Endodermal cell (in vitro differentiated cells): Measurements from ENCODE around the gene PACS1. TPM values are rescaled to one million over a fixed set of nuclear protein-coding genes. Genes with fewer than 3 reads are reported as not detected.

Experiments used
- DNase-seq: peaks from one replicate; pipeline ENCODE4 v3.0.0-alpha.2; 2017
- H3K27ac ChIP-seq: 2 replicates; pipeline ENCODE4 v1.5.1; 2013; ENCODE audit warnings: mild to moderate bottlenecking, low read depth, low read length, moderate library complexity
- H3K27me3 ChIP-seq: 2 replicates; pipeline ENCODE4 v1.6.1; 2013; ENCODE audit warnings: mild to moderate bottlenecking, low read length, moderate library complexity; ENCODE audit not compliant: insufficient read depth, control insufficient read depth, poor library complexity, severe bottlenecking
- H3K36me3 ChIP-seq: 2 replicates; pipeline ENCODE4 v1.7.0; 2013; ENCODE audit warnings: mild to moderate bottlenecking, low read length, moderate library complexity; ENCODE audit not compliant: control insufficient read depth, insufficient read depth
- H3K4me1 ChIP-seq: one replicate; pipeline ENCODE4 v1.7.0; 2013; ENCODE audit warnings: low read length; ENCODE audit not compliant: control insufficient read depth, insufficient read depth
- H3K4me3 ChIP-seq: 2 replicates; pipeline ENCODE4 v1.5.1; 2013; ENCODE audit warnings: mild to moderate bottlenecking, low read length, moderate library complexity
- H3K9ac ChIP-seq: 2 replicates; pipeline ENCODE4 v1.6.1; 2013; ENCODE audit warnings: mild to moderate bottlenecking, low read length, moderate library complexity; ENCODE audit not compliant: poor library complexity, severe bottlenecking; ENCODE audit errors: extremely low read depth
- H3K9me3 ChIP-seq: 2 replicates; pipeline ENCODE4 v1.6.1; 2013; ENCODE audit warnings: mild to moderate bottlenecking, low read length, moderate library complexity; ENCODE audit not compliant: control insufficient read depth
- H3K27ac Mint-ChIP-seq: 2 replicates; pipeline ENCODE4 v1.8.0; 2020; ENCODE audit warnings: mixed read lengths
- H3K27me3 Mint-ChIP-seq: 2 replicates; pipeline ENCODE4 v1.8.0; 2021; ENCODE audit warnings: mild to moderate bottlenecking, mixed read lengths; ENCODE audit not compliant: insufficient read depth
- H3K36me3 Mint-ChIP-seq: 2 replicates; pipeline ENCODE4 v1.8.0; 2020; ENCODE audit warnings: low read depth, mixed read lengths
- H3K4me1 Mint-ChIP-seq: 2 replicates; pipeline ENCODE4 v1.8.0; 2020; ENCODE audit warnings: mixed read lengths
- H3K4me3 Mint-ChIP-seq: 2 replicates; pipeline ENCODE4 v1.8.0; 2020; ENCODE audit warnings: mild to moderate bottlenecking, moderate library complexity, mixed read lengths
- H3K9me3 Mint-ChIP-seq: 2 replicates; pipeline ENCODE4 v1.8.0; 2020; ENCODE audit warnings: mild to moderate bottlenecking, mixed read lengths
- WGBS, 2 experiments: methylation state at CpG; one replicate each; pipeline versions ENCODE4 v1.1.5 to v1.1.7; 2013; ENCODE audit warnings: missing lambda C conversion rate in 2 of 2, mixed read lengths in 1 of 2; ENCODE audit not compliant: insufficient coverage in 1 of 2, insufficient read length in 1 of 2; 5-methylcytosine and 5-hydroxymethylcytosine counted together
- total RNA-seq, 2 donors: library from RNA; stranded (reverse); fragmentation: NEBNext Ultra II Directional in 1 of 2; extraction: Animal tissue kit (Norgen Biotek cat#: 25700) in 1 of 2; gene quantifications; 2 replicates in 1 of 2; 3 replicates in 1 of 2; pipeline ENCODE4 v1.2.1, GENCODE V29; 2021
- TF ChIP-seq, protein P1 (sequence below): fragments of 200-600 bp; sonication (generic); conservative IDR thresholded peaks from 2 replicates; pipeline ENCODE4 v1.5.0; 2021; ENCODE audit warnings: antibody characterized with exemption, mild to moderate bottlenecking

The PACS1 gene
- total RNA-seq, 2 donors from 2014 or later: 67.0 to 67.1 TPM

DNA sequence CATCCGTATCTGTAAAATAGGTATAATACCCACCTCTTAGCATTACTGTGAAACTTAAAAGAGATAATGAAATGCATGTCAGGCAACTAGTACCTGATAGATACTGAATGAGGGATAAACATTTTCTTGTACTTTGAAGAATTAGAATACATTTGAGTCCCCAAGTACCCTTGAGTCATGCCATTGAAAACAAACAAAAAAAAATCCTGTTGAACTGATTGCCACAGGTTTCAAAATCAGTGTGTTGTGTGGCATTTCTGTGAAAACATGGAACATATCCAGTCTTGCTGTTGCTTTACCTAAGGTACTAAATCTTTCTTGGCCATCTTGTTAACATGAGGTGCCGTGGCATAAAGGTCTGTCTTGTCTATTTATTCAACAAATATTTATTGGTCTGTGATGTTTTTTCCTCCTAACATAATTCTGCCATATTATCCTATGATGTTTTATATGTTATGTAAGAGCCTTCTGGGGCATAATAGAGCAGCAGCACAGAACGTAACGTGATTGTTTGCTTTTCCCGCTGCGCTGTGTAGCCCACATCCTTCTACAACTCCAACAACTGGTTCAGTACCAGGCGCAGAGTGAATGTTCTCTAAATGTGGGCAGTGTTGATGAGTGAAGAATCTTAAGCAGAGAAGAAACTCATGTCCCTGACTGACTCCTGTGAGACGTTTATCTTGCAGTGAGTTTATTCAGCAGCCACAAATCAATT lies 119.1 kb downstream of the PACS1 start:
- no peaks in the 10 kb centered on the region for H3K27me3 ChIP-seq
- no peak overlapping the region for H3K4me3 ChIP-seq
- peaks cover 9% of the 10 kb centered on the region for H3K4me1 Mint-ChIP-seq
- H3K36me3 ChIP-seq: peaks cover 17% of the 10 kb centered on the region
- DNase-seq: no peak
- no peak overlapping the region for H3K27ac ChIP-seq
- H3K27me3 Mint-ChIP-seq: no peaks in the 10 kb centered on the region
- H3K9ac ChIP-seq: no peak overlapping the region
- TF ChIP-seq, protein P1, sequence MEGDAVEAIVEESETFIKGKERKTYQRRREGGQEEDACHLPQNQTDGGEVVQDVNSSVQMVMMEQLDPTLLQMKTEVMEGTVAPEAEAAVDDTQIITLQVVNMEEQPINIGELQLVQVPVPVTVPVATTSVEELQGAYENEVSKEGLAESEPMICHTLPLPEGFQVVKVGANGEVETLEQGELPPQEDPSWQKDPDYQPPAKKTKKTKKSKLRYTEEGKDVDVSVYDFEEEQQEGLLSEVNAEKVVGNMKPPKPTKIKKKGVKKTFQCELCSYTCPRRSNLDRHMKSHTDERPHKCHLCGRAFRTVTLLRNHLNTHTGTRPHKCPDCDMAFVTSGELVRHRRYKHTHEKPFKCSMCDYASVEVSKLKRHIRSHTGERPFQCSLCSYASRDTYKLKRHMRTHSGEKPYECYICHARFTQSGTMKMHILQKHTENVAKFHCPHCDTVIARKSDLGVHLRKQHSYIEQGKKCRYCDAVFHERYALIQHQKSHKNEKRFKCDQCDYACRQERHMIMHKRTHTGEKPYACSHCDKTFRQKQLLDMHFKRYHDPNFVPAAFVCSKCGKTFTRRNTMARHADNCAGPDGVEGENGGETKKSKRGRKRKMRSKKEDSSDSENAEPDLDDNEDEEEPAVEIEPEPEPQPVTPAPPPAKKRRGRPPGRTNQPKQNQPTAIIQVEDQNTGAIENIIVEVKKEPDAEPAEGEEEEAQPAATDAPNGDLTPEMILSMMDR: no peak
- H3K4me3 Mint-ChIP-seq: no peak overlapping the region
- peaks cover 12% of the 10 kb centered on the region for H3K9me3 Mint-ChIP-seq
- H3K9me3 ChIP-seq: peaks cover 19% of the 10 kb centered on the region
- peaks cover 29% of the 10 kb centered on the region for H3K36me3 Mint-ChIP-seq
- H3K27ac Mint-ChIP-seq: no peak overlapping the region
- 83 to 99% methylated on average over 1 to 7 of the region's 8 CpGs for WGBS, 2 experiments
- H3K4me1 ChIP-seq: peaks cover 3% of the 10 kb centered on the region

DNA sequence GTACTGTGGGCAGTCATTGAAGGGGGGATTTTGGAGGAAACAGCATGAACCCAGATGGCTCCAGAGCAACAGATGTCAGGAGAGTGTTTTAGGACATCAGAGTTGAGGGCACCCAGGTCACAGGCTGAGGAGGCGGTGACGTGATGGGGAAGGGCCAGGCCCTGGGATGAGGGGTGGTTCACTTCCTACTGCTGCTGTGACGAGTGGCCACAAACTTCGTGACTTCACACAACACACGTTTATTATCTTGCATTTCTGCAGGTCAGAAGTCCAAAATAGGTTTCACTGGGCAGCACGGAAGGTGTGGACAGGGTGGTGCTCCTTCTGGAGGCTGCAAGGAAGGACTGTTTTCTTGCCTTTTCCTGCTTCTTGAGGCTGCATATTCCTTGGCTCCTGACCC lies 120.7 kb downstream of the PACS1 start:
- 94 to 95% methylated on average over 6 of the region's 6 CpGs for WGBS, 2 experiments

DNA sequence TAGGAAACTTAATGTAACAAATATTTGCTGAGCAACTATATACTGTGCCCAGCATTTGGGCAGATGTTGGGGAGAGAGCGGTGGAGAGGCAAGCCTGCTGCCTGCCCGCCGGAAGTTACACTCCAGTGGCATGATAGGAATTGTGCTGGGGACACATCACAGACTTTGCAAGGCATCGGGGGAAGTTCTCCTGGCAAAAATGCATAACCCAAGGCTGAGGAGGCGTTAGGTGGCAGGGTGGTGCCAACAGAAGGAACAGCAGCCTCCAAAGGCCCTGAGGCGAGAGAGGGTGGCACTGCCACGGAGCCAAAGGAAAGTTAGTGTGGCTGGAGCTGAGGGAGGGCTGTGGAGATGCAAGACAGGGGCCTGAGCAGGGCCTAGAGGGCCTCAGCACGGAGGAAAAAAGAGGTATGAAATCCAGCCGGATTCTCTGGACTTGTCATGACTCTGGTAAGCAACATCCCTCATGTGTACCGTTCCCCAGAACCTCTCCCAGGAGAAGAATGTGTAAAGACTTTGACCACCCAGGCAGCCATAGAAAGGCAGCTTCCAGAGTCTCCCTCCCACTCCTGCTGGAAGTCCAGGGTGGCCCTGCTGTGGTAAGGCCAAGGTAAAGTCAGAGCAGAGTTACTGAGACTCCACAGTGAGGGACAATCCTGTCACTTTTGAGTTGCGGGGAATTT lies 122.2 kb downstream of the PACS1 start:
- H3K4me3 Mint-ChIP-seq: no peak overlapping the region
- WGBS, 2 experiments: 82 to 94% methylated on average over 9 to 11 of the region's 11 CpGs
- H3K27me3 Mint-ChIP-seq: no peaks in the 10 kb centered on the region
- H3K36me3 ChIP-seq: peaks cover 43% of the 10 kb centered on the region
- no peak overlapping the region for H3K9ac ChIP-seq
- H3K36me3 Mint-ChIP-seq: peaks cover 34% of the 10 kb centered on the region
- peaks cover 9% of the 10 kb centered on the region for H3K4me1 Mint-ChIP-seq
- H3K9me3 ChIP-seq: peaks cover 18% of the 10 kb centered on the region
- no peak for DNase-seq
- no peak overlapping the region for H3K4me3 ChIP-seq
- peaks cover 3% of the 10 kb centered on the region for H3K4me1 ChIP-seq
- H3K27me3 ChIP-seq: no peaks in the 10 kb centered on the region
- peaks cover 12% of the 10 kb centered on the region for H3K9me3 Mint-ChIP-seq
- TF ChIP-seq, protein P1: no peak
- peak overlapping the region; percentile 35 for H3K27ac Mint-ChIP-seq
- no peak overlapping the region for H3K27ac ChIP-seq

More for the DNA sequence above, 120.7 kb downstream of the PACS1 start:
- H3K9me3 Mint-ChIP-seq: peaks cover 12% of the 10 kb centered on the region
- peaks cover 3% of the 10 kb centered on the region for H3K4me1 ChIP-seq
- H3K9me3 ChIP-seq: peaks cover 19% of the 10 kb centered on the region
- no peak overlapping the region for H3K4me3 Mint-ChIP-seq
- no peak overlapping the region for H3K27ac Mint-ChIP-seq
- peaks cover 30% of the 10 kb centered on the region for H3K36me3 ChIP-seq
- no peak for DNase-seq
- H3K9ac ChIP-seq: no peak overlapping the region
- no peak overlapping the region for H3K4me3 ChIP-seq
- no peak overlapping the region for H3K27ac ChIP-seq
- H3K27me3 Mint-ChIP-seq: no peaks in the 10 kb centered on the region
- H3K27me3 ChIP-seq: no peaks in the 10 kb centered on the region
- peaks cover 33% of the 10 kb centered on the region for H3K36me3 Mint-ChIP-seq
- H3K4me1 Mint-ChIP-seq: peaks cover 9% of the 10 kb centered on the region
- TF ChIP-seq, protein P1: no peak
